ENCODE data around the gene RERE. TPM values are rescaled to one million over a fixed set of nuclear protein-coding genes. Genes with fewer than 3 reads are reported as not detected.
A peak's percentile ranks its signal among the peaks of the same experiment; 100 is the strongest.

Gene RERE
- total and polyA plus RNA-seq, 4 donors, result 116 to 434 (median 161) TPM

DNA sequence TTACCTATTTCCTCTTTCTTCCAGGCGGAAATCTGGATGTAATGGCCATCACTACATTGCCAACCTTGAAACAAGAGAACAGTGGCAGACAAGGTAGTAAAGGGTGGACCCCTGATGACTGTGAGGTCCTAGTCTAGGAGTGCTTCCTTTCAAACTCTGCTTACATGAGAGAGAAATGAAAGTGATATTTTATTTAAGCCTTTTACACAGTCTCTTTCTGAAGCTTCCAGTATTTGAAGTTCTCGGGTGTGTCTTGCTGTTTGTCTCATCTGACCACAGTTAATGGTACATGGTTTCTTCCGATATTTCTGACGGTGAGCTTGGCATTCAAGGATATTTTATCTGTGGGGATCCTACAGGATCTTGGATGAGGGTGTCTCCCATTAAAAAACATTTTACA, 284.3 kb downstream of the RERE start:
- WGBS (ENCODE audit: insufficient coverage), result no CpG with 5 or more reads among the region's 4 CpGs
- H3K4me3 ChIP-seq (ENCODE audit: low read depth, low read length), result no peak overlapping the region
- no peak for DNase-seq (ENCODE audit: low read depth in 4 of 6, low spot score in 6 of 6)
- H3K27me3 ChIP-seq (ENCODE audit: control insufficient read depth, insufficient read depth, low read length), result no peaks in the 10 kb centered on the region
- peaks cover 5% of the 10 kb centered on the region for H3K36me3 ChIP-seq (ENCODE audit: control insufficient read depth, insufficient read depth, low read length)
- H3K9me3 ChIP-seq (ENCODE audit: control insufficient read depth, insufficient read depth, low read length), result no peaks in the 10 kb centered on the region
- no peaks in the 10 kb centered on the region for H3K4me1 ChIP-seq (ENCODE audit: control insufficient read depth, insufficient read depth, low read length)
- H3K27ac ChIP-seq (ENCODE audit: low read depth, low read length), result no peak overlapping the region

GRCh38 chr1:8529901-8530300, 287.5 kb downstream of the RERE start:
- WGBS (ENCODE audit: insufficient coverage), result 83% methylated on average over 3 of the region's 3 CpGs
- Histone ChIP-seq H3K27ac (ENCODE audit: low read depth, low read length) (no peak overlapping the region), H3K4me3 (ENCODE audit: low read depth, low read length) (no peak overlapping the region), H3K27me3 (ENCODE audit: control insufficient read depth, insufficient read depth, low read length) (no peaks in the 10 kb centered on the region), H3K36me3 (ENCODE audit: control insufficient read depth, insufficient read depth, low read length) (no peaks in the 10 kb centered on the region), H3K4me1 (ENCODE audit: control insufficient read depth, insufficient read depth, low read length) (peaks cover 9% of the 10 kb centered on the region), H3K9me3 (ENCODE audit: control insufficient read depth, insufficient read depth, low read length) (no peaks in the 10 kb centered on the region)
- no peak for DNase-seq (ENCODE audit: low read depth in 4 of 6, low spot score in 6 of 6)

DNA sequence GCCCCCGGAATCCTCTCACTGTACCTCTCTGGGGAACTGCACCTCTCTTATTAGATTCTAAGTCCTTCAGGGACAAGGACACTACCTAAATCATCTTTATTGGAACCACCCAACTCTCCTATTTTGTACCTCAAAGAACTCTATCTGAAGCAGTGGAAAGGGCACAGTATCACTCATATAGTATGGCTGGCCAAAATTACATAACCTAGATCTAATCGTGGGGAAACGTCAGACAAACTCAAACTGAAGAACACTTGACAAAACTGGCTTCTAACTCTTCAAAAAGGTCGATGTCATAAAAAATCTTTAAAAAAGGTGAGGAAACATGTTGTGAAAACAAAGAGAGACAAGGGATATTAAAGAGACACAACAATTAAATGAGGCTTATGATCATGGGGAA, 289.5 kb downstream of the RERE start:
- Histone ChIP-seq H3K27ac (ENCODE audit: low read depth, low read length) (no peak overlapping the region), H3K27me3 (ENCODE audit: control insufficient read depth, insufficient read depth, low read length) (no peaks in the 10 kb centered on the region)
- WGBS (ENCODE audit: insufficient coverage), result 35% methylated on average over 2 of the region's 4 CpGs

GRCh38 chr1:8525558-8526275, 291.7 kb downstream of the RERE start:
- peaks cover 9% of the 10 kb centered on the region for H3K4me1 ChIP-seq (ENCODE audit: control insufficient read depth, insufficient read depth, low read length)
- H3K36me3 ChIP-seq (ENCODE audit: control insufficient read depth, insufficient read depth, low read length), result peaks cover 6% of the 10 kb centered on the region
- 0% methylated on average over 5 of the region's 11 CpGs for whole genome bisulfite sequencing (ENCODE audit: insufficient coverage)
- H3K4me3 ChIP-seq (ENCODE audit: low read depth, low read length), result peak overlapping the region; percentile 49
- H3K27ac ChIP-seq (ENCODE audit: low read depth, low read length), result peak overlapping the region; percentile 88
- H3K27me3 ChIP-seq (ENCODE audit: control insufficient read depth, insufficient read depth, low read length), result no peaks in the 10 kb centered on the region
- peak; percentile 91 to 99 (median 96) for DNase-seq (ENCODE audit: low read depth in 4 of 6, low spot score in 6 of 6)
- no peaks in the 10 kb centered on the region for H3K9me3 ChIP-seq (ENCODE audit: control insufficient read depth, insufficient read depth, low read length)

More for the DNA sequence above, 289.5 kb downstream of the RERE start:
- Histone ChIP-seq H3K4me3 (ENCODE audit: low read depth, low read length) (no peak overlapping the region), H3K4me1 (ENCODE audit: control insufficient read depth, insufficient read depth, low read length) (peaks cover 9% of the 10 kb centered on the region), H3K36me3 (ENCODE audit: control insufficient read depth, insufficient read depth, low read length) (no peaks in the 10 kb centered on the region), H3K9me3 (ENCODE audit: control insufficient read depth, insufficient read depth, low read length) (no peaks in the 10 kb centered on the region)
- no peak for DNase-seq (ENCODE audit: low read depth in 4 of 6, low spot score in 6 of 6)

GRCh38 chr1:8525216-8525557, 292.3 kb downstream of the RERE start:
- H3K36me3 ChIP-seq (ENCODE audit: control insufficient read depth, insufficient read depth, low read length), result peaks cover 6% of the 10 kb centered on the region
- H3K27me3 ChIP-seq (ENCODE audit: control insufficient read depth, insufficient read depth, low read length), result no peaks in the 10 kb centered on the region
- H3K4me1 ChIP-seq (ENCODE audit: control insufficient read depth, insufficient read depth, low read length), result peaks cover 11% of the 10 kb centered on the region
- DNase-seq (ENCODE audit: low read depth in 4 of 6, low spot score in 6 of 6), result peak in 2 of 6 donors; percentile 55 to 80
- H3K9me3 ChIP-seq (ENCODE audit: control insufficient read depth, insufficient read depth, low read length), result no peaks in the 10 kb centered on the region
- 0% methylated on average over 4 of the region's 6 CpGs for WGBS (ENCODE audit: insufficient coverage)
- peak overlapping the region; percentile 88 for H3K27ac ChIP-seq (ENCODE audit: low read depth, low read length)
- peak overlapping the region; percentile 49 for H3K4me3 ChIP-seq (ENCODE audit: low read depth, low read length)

- Histone ChIP-seq H3K27ac (ENCODE audit: low read depth, low read length) (peak overlapping the region; percentile 88), H3K9me3 (ENCODE audit: control insufficient read depth, insufficient read depth, low read length) (no peaks in the 10 kb centered on the region), H3K4me1 (ENCODE audit: control insufficient read depth, insufficient read depth, low read length) (peaks cover 12% of the 10 kb centered on the region), H3K36me3 (ENCODE audit: control insufficient read depth, insufficient read depth, low read length) (peaks cover 6% of the 10 kb centered on the region), H3K4me3 (ENCODE audit: low read depth, low read length) (peak overlapping the region; percentile 49), H3K27me3 (ENCODE audit: control insufficient read depth, insufficient read depth, low read length) (no peaks in the 10 kb centered on the region)
- DNase-seq (ENCODE audit: low read depth in 4 of 6, low spot score in 6 of 6), result no peak
- WGBS (ENCODE audit: insufficient coverage), result 45% methylated on average over 2 of the region's 2 CpGs
Observed at GRCh38 chr1:8524627-8525157, 292.7 kb downstream of the RERE start.

DNA sequence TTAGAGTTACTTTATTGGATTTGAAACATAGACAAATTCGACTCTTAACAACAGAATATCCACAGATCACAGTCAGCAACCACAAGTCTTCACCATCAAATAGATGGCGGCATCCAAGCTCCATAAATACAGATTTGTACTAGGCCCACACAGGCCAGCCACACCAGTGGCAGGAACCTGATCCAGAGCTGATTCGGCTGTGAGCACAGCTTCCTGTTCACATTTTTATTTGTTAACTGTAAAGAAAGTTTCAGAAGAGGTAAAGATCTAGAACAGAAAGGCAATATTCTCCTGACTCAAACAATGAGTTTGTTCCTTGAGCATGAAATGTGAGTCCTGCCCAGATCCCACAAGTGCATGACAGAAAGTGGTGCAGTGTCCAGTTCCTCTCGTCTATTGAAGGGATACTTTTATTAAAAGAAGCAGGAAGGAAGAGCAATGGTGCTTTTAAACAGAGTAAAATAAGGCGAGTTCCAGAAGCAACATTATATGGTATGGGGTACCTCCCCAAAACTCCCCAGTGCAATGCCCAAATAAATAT, 293.7 kb downstream of the RERE start:
- Histone ChIP-seq H3K4me3 (ENCODE audit: low read depth, low read length) (no peak overlapping the region), H3K27me3 (ENCODE audit: control insufficient read depth, insufficient read depth, low read length) (no peaks in the 10 kb centered on the region), H3K27ac (ENCODE audit: low read depth, low read length) (no peak overlapping the region), H3K36me3 (ENCODE audit: control insufficient read depth, insufficient read depth, low read length) (peaks cover 6% of the 10 kb centered on the region), H3K9me3 (ENCODE audit: control insufficient read depth, insufficient read depth, low read length) (no peaks in the 10 kb centered on the region), H3K4me1 (ENCODE audit: control insufficient read depth, insufficient read depth, low read length) (peaks cover 17% of the 10 kb centered on the region)
- WGBS (ENCODE audit: insufficient coverage), result 100% methylated on average over 1 of the region's 5 CpGs
- DNase-seq (ENCODE audit: low read depth in 4 of 6, low spot score in 6 of 6), result no peak

DNA sequence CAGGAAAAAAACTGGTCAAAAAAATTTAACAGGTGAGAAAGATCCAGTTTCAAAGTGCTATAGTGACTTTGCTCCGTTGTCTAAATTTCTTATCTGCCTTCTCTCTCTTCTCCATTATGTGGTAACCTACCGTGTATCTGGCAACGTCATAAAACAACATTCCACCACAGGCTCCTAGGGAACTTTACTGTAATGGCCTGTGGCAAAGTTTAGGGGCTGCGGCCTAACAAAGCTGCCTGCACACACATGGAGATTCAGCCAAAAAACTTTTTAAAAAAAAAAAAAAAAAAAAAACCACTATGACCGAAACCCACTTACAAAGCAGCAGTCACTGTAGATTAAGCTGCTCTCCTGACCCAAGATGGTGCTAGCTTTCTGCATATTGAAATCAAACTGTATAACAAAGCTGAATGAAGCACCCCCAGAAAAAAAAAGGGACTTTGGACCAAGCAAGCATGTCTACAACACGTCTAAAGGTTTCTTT, 296.9 kb downstream of the RERE start:
- peaks cover 18% of the 10 kb centered on the region for H3K4me1 ChIP-seq (ENCODE audit: control insufficient read depth, insufficient read depth, low read length)
- H3K4me3 ChIP-seq (ENCODE audit: low read depth, low read length), result no peak overlapping the region
- no peaks in the 10 kb centered on the region for H3K27me3 ChIP-seq (ENCODE audit: control insufficient read depth, insufficient read depth, low read length)
- no CpG with 5 or more reads among the region's 6 CpGs for WGBS (ENCODE audit: insufficient coverage)
- DNase-seq (ENCODE audit: low read depth in 4 of 6, low spot score in 6 of 6), result peak in 1 of 6 donors; percentile 41
- H3K36me3 ChIP-seq (ENCODE audit: control insufficient read depth, insufficient read depth, low read length), result peaks cover 6% of the 10 kb centered on the region
- H3K9me3 ChIP-seq (ENCODE audit: control insufficient read depth, insufficient read depth, low read length), result no peaks in the 10 kb centered on the region
- no peak overlapping the region for H3K27ac ChIP-seq (ENCODE audit: low read depth, low read length)

DNA sequence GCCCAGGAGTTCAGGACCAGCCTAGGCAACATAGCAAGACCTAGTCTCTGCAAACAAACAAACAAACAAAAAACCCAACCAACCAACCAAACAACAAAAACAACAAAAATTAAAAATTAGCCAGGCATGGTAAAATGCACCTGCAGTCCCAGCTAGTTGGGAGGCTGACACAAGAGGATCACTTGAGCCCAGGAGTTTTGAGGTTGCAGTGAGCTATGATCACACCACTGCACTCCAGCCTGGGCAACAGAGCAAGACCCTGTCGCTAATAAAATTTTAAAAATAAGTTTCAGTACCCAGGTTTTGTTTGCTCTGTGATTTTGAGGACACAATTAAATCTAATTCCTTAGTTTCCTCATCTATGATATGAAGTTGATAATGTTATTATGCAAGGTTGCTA, 298.3 kb downstream of the RERE start:
- Histone ChIP-seq H3K36me3 (ENCODE audit: control insufficient read depth, insufficient read depth, low read length) (peaks cover 6% of the 10 kb centered on the region), H3K27ac (ENCODE audit: low read depth, low read length) (no peak overlapping the region), H3K4me3 (ENCODE audit: low read depth, low read length) (no peak overlapping the region), H3K9me3 (ENCODE audit: control insufficient read depth, insufficient read depth, low read length) (no peaks in the 10 kb centered on the region), H3K4me1 (ENCODE audit: control insufficient read depth, insufficient read depth, low read length) (peaks cover 14% of the 10 kb centered on the region), H3K27me3 (ENCODE audit: control insufficient read depth, insufficient read depth, low read length) (no peaks in the 10 kb centered on the region)
- no peak for DNase-seq (ENCODE audit: low read depth in 4 of 6, low spot score in 6 of 6)
- WGBS (ENCODE audit: insufficient coverage), result no CpG with 5 or more reads among the region's 1 CpG

DNA sequence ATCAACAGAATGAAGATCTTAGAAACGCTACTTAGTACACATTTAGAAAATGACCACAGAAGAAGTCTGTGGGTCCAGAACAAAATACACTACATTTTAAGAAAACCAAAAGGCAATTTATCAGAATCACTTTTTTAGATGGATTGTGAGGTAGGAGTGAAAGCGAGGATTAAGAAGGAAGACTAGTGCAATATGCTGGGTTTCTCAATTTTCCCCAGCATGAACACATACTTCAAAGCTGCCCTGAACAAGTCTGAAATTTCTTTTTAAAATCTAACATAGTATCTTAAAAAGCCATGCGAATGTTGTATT, 299.0 kb downstream of the RERE start:
- Histone ChIP-seq H3K27ac (ENCODE audit: low read depth, low read length) (no peak overlapping the region), H3K9me3 (ENCODE audit: control insufficient read depth, insufficient read depth, low read length) (no peaks in the 10 kb centered on the region), H3K4me3 (ENCODE audit: low read depth, low read length) (no peak overlapping the region), H3K27me3 (ENCODE audit: control insufficient read depth, insufficient read depth, low read length) (no peaks in the 10 kb centered on the region), H3K36me3 (ENCODE audit: control insufficient read depth, insufficient read depth, low read length) (peaks cover 6% of the 10 kb centered on the region), H3K4me1 (ENCODE audit: control insufficient read depth, insufficient read depth, low read length) (peaks cover 14% of the 10 kb centered on the region)
- 100% methylated on average over 1 of the region's 3 CpGs for WGBS (ENCODE audit: insufficient coverage)
- DNase-seq (ENCODE audit: low read depth in 4 of 6, low spot score in 6 of 6), result no peak
